GM20000 (cell line): ENCODE data around the gene IPO4.

Experiments
- DNase-seq: peaks from one replicate; pipeline ENCODE4 v3.0.0; 2012; ENCODE audit warnings: low spot score
- CTCF ChIP-seq: IDR thresholded peaks from 2 replicates; pipeline ENCODE4 v1.5.1; 2012; ENCODE audit warnings: mild to moderate bottlenecking, control low read depth; ENCODE audit errors: extremely low read depth, missing control alignments

IPO4 gene

GRCh38 chr14:24151404-24152080 is 37.1 kb downstream of the IPO4 start:
- no peak for TF ChIP-seq CTCF
- DNase-seq: no peak

DNA sequence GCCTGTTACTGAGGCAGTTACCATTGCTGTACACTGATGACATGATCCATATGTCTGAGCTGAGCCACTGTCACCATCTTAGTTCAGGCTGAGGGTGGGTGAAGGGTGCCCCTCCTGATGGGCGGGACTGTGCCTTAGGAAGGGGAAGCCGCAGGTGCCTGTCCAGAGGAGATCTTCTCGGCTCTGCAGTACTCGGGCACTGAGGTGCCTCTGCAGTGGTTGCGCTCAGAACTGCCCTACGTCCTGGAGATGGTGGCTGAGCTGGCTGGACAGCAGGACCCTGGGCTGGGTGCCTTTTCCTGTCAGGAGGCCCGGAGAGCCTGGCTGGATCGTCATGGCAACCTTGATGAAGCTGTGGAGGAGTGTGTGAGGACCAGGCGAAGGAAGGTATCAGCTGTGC is 37.6 kb downstream of the IPO4 start:
- no peak for DNase-seq
- TF ChIP-seq CTCF: no peak

DNA sequence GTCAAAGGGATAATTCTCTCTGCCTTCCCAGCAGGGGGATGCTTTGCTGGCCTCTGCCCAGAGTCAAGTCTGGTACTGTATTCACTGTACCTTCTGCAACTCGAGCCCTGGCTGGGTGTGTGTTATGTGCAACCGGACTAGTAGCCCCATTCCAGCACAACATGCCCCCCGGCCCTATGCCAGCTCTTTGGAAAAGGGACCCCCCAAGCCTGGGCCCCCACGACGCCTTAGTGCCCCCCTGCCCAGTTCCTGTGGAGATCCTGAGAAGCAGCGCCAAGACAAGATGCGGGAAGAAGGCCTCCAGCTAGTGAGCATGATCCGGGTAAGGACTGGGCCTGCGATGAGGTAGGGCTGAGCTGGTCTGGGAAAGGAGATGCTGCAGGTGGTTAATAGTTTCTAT is 38.0 kb downstream of the IPO4 start:
- no peak for TF ChIP-seq CTCF
- no peak for DNase-seq

DNA sequence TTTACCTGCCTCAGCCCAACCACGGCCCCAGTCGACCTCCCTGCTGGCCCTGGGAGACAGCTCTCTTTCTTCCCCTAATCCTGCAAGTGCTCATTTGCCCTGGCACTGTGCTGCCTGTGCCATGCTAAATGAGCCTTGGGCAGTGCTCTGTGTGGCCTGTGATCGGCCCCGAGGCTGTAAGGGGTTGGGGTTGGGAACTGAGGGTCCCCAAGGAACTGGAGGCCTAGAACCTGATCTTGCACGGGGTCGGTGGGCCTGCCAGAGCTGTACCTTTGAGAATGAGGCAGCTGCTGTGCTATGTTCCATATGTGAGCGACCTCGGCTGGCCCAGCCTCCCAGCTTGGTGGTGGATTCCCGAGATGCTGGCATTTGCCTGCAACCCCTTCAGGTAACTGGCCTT is 38.6 kb downstream of the IPO4 start:
- TF ChIP-seq CTCF: no peak
- DNase-seq: no peak

GRCh38 chr14:24149302-24149969 is 39.2 kb downstream of the IPO4 start:
- TF ChIP-seq CTCF: no peak
- DNase-seq: no peak

DNA sequence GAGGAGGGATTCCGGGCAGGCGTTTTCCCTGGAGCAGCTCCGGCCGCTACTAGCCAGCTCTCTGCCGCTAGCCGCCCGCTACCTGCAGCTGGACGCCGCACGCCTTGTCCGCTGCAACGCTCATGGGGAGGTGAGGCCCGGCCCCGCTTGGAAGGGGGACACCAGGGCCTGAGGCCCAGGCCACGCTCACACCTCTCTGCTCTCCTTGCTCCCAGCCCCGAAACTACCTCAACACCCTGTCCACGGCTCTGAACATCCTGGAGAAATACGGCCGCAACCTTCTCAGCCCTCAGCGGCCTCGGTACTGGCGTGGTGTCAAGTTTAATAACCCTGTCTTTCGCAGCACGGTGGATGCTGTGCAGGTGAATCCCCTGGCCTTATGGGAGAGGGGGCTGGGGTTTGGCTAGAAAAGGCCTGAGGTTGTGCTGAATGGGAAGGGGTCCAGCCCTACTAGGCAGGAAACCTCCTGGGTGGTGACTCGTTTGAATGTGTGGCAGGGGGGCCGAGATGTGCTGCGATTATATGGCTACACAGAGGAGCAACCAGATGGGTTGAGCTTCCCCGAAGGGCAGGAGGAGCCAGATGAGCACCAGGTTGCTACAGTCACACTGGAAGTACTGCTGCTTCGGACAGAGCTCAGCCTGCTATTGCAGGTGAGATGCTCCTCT is 40.7 kb downstream of the IPO4 start:
- TF ChIP-seq CTCF: no peak
- DNase-seq: no peak
